Right renal pelvis (tissue), 4 donors: ENCODE measurements around the gene PHACTR1. TPM values are rescaled to one million over a fixed set of nuclear protein-coding genes. Genes with fewer than 3 reads are reported as not detected.
"Not testable (repeated sequence)": the region's sequence is repeated elsewhere in the genome, so short reads cannot be mapped to it uniquely, and the experiment has no call there.

Experiments used
- DNase-seq, 4 donors: peaks; one replicate each; pipeline ENCODE4 v3.0.0-alpha.2; 2013; ENCODE audit warnings: low read depth in 4 of 4, low spot score in 3 of 4, missing footprints in 1 of 4
- polyA plus RNA-seq, 4 donors: library from polyadenylated mRNA; unstranded; fragments of 120-200 nt; gene quantifications; one replicate each; pipeline ENCODE4 v1.2.1, GENCODE V29; 2013; ENCODE audit not compliant: insufficient read length in 4 of 4

PHACTR1 gene
- polyA plus RNA-seq, 4 donors = 9.9 to 16.4 (median 13.6) TPM

DNA sequence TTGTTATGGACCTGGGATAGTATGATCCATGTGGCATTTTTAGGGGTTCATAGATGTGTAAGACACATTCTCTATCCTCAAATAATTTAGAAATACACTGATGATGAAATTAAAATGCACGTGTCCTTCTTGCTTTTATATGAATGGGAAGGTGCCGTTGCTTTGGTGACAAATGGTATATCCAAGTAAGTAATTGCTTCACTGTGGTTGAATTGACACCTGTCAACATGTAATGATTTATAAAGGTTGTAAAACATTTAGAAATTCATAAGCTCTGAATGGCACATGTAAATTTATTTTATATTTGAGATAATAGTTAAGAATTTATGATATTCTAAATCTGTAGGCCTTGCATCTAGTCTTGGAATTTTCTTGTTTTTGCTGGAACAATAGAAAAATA lies 227.0 kb downstream of the PHACTR1 start:
- no peak for DNase-seq

DNA sequence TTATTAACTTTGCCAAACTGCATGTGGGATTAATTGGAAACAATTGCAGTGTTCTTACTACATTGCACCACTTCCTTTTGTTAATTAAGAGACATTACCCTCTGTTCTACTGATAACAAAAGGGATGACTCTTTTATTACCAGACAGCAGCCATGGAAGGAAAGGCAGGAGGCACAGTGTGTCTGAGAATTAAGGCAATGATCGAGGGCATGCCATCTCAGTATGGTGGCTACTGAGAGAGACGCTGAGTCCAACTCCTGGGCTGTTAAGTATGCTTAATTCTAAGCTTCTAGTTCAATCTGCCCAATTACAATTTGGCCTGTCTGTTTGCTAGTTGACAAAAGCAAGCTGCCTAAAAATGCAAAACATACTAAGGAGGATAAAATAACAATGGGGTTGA lies 227.4 kb downstream of the PHACTR1 start:
- DNase-seq = no peak

DNA sequence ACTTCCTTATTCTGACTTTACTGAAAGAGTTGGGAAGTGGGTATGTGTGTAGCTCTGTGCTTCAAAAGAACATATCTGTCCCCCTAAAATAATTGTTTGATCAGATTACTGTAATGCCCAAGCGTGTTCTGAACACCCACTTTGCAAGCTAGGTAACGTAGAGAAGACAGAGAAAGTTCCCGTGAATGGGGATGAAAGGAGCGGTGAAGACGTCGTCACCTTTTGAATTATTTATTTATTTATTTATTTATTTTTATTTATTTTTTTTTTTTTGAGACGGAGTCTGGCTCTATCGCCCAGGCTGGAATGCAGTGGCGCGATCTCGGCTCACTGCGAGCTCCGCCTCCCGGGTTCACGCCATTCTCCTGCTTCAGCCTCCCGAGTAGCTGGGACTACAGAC lies 228.0 kb downstream of the PHACTR1 start:
- DNase-seq = not testable (repeated sequence)

DNA sequence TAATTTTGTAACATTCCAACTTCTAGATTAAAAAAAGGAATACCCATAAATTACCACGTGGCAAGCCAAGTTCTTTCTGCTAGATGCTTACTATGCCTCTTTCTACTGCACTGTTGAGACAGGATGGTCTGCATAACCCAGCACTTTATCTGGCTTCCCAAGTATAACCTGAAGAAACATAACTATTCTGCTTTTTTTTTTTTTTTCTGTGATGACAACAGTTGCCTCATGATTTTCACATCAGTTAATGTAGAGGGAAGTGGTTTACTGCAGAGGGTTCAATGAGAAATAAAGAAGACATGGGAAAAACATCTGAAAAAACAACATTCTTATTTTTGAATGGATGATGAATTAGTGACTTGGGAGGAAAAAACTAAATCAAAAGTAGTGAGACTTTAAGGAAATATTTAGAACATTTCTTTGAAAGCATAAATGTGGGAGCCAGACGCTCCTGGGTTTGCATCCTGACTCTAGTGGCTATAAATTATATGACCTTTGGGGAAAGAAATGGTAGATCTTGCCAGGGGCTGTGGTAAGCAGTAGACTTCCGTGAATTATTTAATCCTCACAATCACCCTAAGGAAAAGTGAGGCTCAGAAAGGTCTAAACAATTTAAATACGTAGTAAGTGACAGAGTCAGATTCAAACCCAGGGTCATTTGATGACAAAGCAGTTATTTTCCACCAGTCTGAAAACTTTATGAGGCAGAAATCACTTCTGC lies 230.7 kb downstream of the PHACTR1 start:
- DNase-seq = no peak

DNA sequence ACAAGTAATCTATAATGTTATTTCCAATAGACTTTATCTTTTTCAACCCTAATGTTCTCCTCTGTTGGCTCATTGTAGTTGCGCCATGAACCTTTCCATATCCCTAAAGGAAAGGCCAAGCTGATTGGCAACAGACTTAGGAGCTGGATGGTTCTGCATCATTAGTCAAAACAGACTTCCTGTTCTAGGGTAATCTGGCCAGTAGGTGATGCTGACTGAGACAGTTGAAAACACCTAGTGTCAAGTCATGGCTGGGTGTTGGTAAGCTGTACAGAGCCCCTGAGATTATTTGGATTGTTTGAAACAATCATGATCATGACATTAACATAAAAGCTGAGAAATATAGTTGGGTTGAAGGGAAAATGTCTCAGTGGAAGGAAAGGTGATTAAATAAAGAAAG lies 231.4 kb downstream of the PHACTR1 start:
- no peak for DNase-seq

DNA sequence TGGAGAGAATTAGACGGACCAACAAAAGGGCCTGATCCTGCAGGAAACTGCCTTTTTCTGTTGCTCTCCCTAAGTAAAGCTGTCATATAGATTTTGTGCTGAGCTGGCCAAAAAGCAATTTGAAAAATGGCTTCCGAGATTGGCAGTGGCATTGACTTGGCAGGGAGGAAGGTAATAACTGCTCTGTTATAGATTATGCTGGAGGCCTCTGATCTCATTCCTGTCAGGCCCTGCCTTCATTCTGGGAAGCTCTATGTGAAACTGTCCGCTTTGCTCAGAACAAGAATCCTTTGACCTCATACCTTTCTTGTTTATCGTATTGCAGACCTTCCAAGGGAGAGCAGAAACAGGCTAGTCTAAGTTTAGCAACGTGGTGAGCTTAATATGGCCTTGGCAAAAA lies 234.4 kb downstream of the PHACTR1 start:
- DNase-seq = no peak

DNA sequence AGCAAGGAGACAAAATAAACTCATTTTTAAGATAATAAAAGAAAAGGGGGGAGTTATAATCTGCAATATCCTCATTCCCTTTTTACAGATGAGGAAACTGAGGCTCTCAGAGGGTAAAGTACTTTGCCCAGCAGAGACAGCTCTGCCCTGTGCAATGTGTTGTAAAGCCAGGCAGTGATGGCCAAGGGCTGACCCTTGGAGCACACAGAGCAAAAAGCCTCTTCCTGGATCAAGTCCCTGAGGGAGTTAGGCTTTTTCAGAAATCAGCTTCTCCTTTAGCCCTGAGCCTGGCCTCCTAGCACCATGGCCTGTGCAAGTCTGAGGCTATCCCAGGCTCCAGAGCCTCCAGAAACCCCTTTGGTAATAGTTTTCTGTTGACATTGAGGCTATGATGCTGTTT lies 234.8 kb downstream of the PHACTR1 start:
- no peak for DNase-seq

DNA sequence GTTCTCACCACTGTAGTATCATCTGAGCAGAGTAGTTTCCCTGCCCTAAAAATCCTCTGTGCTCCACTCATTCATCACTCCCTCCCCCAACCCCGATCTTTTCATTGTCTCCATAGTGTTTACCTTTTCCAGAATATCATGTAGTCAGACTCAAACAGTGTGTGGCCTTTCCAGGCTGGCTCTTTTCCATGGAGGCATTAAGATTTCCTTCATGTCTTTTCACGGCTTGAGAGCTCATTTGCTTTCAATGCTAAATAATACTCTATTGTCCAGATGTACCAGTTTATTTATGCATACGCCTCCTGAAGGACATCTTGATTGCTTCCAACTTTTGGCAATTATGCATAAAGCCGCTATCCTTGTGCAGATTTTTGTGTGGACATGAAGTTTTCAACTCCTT lies 235.8 kb downstream of the PHACTR1 start:
- no peak for DNase-seq

DNA sequence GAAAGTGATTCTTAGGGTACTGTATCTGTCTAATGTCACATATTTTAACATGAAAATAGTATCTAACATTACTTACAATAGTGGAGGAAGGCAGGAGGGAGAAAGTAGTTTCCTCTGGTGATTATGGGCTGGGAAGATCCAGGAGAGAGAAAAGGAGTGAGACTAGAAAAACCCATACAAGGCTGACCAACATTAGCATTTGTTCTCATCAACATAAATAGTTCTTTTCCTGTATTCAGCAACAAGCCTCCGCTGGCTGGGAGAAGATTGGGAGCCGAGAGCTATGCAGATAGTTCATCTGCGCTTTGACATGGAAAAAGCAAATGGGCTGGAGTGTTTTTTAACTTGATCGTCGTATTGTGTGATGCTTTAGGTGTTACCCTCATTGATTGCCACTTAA lies 239.4 kb downstream of the PHACTR1 start:
- DNase-seq = no peak

DNA sequence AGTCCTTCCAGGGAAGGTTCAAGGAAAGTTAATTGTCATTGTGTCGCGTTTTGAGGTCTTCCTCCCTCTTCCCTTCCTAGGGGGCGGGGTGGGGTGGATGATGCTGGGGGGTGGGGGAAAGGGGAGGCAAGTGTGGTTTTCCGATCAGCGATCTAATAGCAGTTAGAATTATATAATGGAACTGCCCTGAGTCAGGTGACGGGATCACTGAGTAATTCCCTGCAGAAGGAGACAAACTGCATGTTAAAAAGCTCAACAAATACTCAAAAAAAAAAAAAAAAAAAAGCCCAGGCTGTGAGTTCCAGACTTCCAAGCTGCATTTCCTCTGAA lies 240.4 kb downstream of the PHACTR1 start:
- DNase-seq = no peak

DNA sequence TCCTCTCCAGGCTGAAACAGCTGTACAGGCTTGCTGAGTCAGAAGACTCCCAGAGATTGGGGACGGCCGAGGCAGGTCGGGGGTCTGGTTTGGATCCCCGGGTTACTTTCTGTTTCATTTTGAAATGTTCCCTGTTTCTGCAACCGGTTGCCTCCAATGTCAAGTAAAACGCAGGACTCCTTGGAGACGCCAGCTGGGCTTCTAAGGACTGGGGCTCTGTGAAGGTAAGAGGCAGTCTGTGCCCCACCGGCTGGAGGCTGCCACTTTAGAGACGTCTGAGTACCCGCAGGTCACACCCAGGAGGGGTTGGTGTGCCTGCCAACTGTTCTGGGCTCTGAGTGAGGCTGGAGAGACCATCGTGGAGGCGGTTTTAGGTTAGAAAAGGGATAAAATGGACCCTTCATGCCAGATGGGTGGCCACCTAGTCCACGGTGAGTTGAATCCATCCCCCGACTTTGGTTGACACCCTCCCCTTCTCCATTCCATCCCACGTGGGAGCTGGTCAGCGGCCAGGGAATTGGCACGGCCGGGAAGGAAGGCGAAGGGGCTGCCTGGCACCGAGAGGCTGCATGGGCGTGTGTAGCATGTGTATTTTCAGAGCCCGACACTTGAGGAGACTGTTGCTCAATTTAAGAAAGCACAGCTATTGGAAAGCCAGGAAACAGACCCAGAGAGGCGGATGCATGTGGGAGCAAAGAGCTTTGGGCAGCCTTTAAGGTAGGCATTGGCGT lies 240.9 kb downstream of the PHACTR1 start:
- peak in 3 of 4 donors; percentile 23 to 43 (median 30) for DNase-seq

DNA sequence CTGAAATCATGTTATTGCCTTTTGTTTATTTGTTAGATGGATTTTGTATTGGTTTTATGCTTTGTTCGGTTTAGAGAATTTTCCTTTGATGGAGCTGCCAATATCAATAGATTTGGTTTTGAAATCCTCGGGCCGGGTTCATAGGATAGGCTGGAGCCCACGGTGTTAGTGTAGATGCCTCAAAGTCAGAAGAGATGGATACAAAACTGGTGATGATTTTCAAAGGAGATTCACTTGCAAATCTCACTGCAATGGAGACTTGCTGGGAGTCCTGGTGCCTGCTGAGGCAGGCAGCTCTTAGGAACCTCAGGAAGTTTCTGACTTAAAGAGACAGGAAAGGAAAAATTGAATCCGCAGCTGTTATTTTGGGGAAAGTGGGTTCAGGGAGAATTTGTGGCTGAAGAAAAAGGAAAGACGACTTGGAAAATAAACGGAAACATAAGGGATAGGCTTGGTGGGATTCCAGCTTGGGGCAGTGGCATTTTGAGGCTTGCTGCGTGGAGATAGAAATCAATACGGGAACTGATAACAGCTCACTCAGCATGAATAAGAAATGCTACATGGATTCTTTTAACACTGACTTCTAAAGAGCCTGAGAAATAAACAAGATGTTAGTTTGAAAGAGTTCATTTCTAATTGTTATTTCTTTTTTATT lies 241.6 kb downstream of the PHACTR1 start:
- no peak for DNase-seq

DNA sequence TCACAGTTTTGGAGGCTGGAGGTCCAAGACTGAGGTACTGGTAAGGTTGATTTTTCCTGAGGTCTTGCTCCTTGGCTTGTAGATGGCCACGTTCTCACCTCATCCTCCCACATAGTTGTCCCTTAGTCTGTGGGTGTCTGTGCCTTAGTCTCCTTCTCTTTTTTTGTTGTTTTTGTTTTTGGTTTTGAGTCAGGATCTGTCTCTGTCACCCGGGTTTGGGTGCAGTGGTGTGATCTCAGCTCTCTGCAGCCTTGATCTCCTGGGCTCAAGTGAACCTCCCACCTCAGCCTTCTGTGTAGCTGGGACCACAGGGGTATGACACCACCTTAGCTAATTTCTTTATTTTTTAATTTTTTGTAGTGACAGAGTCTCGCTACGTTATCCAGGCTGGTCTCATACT lies 245.2 kb downstream of the PHACTR1 start:
- no peak for DNase-seq

DNA sequence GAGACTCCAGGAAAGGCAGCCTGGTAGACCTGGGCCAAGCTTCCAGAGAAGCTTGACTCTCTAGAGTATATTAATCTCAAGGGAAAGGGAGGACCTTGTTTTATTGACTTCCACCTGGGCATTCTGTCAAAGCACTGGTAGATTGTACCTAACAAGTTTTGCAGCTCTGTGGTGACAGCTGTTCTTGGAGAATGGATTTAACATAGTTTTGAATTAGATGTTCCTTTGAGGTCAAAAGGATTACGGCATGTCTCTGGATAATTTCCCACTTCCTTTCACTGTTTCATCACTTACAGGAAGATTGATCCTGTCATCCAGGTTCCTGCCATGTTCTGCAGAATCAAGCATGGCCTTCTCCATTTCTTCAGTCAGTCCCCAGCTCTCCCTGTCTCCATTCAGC lies 246.0 kb downstream of the PHACTR1 start:
- DNase-seq = no peak

DNA sequence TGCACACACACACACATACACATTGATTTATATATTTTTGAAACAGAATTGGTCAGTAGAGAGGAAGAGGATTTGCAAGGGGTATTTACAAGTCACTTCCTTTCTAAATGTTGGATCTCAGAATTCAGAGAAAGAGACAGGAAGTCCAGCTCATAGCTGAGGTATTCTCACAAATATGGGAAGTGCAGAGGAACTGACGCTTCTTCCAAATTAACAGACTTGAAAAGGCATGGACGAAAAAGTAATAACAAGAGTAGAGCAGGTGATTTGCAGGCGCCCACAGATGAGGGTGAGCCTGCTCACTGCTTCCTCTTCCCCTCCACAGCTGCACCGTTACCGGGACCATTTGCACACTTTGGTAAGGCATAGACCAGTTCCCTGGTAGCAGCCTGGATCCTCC lies 246.4 kb downstream of the PHACTR1 start:
- DNase-seq = no peak

DNA sequence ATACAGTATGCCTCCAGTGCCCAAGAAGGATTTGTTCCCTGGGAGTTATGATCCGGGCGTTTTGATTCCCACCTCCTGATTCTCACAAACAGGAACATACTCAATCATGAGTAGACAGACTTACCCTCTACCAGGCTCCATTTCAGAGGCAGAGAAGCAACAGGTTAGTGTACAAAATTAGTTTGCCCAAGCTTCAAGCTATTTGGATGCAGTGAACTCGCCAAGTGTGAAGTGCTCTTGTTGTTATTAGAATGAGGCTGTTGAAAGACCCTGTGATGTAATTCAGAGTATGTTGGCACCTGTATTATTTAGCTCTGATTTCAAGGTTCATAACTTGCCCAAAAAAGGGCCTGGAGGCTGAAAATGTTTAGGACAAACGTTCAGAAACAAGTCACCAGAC lies 247.0 kb downstream of the PHACTR1 start:
- no peak for DNase-seq

DNA sequence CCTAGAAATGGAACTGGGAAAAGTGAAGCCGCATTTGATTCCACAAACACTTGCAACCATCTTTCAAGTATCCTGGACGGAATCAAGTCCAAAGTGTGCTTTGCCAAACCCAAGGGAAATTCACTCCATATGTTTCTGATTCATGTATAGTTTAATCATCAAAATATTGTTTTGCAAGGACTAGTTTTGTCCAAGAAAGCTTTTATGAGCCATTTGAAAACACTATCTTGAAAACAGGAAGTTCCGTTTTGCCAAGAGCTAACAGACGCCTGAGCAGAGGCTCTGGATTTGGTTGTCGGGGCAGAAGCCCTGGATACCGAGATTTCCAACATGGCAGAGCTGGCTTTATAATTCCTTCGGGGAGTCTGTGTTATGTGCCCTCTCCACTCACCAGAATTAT lies 251.1 kb downstream of the PHACTR1 start:
- DNase-seq = no peak

DNA sequence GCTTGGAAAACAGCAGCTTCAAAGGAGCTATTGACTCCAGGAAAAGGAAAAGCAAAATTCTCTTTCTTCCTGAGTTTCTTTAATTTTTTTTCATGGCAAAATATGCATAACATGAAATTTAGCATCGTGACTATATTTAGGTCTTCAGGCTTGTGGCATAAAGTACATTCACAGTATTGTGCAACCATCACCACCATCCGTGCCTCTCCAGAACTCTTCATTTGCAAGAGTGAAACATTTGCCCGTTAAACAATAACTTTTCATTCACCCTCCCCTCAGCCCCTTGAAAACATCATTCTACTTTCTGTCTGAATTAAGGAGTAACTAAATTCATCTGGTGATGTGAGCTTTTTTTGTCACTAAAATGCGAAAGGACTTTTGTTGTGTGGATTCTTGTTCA lies 251.7 kb downstream of the PHACTR1 start:
- DNase-seq = no peak

DNA sequence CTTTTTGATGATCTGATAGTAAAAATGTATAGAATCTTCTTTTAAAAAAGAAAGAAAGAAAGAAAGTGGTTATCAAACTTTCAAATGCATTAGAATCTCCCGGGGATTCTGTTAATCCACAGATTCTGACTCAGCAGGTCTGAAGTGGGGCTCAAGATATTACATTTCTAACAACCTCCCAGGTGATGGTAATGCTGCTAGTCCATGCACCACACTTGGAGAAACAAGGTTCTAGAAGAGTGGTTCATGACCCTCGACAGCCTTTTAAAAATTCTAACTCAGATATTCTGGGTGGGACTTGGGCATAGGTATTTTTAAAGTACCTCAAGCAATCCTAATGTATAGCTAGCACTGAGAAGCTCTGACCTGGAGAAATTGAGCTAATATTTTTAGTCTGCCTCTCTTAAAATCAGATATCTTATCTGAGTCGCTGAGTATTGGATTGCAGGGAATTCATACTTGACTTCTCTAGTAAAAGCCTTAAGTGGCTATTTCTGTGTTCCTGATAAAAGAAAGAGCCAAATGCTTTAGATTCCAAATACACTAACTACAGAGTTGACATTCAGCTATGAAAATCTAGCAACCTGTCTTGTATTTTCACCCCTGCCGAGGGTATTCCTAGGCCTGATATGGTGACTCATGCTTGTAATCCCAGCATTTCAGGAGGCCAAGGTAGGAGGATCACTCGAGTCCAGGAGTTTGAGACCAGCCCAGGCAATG lies 252.4 kb downstream of the PHACTR1 start:
- DNase-seq = no peak

DNA sequence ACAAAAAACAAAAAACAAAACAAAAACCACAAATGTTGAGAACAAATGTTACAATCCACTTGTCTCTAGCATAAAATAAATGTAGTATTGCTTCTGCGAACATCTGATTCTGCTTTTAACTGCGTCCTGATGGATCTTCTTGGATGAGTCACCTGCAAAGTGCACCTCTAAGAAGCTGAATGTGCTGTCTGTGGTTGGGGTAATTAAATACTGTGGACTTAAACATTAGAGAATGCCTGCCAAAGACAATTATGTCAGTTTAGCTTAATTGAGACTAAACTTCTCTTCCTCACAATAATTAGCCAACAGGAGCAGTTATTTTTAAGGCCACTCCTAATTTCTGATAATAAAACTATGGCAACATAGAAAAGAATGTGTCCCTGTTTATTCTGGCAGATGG lies 253.4 kb downstream of the PHACTR1 start:
- no peak for DNase-seq

DNA sequence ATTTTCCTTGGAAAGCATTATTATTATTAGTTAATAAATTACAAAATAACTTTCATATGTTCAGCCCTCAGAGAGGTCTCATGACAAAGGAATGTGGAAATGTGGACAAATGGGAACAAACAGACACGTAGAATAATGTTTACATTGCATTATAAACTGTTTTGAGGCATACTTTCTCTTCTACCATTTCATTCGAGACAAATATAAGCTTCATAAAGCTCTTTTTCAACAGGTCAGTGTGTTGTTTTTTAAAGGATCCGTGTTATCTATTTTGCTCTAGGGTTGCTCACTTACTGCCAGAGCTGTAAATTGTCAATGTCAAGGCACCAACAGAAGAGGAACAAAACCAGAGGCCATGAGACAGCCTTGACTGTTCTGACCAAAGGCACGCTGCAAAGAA lies 256.8 kb downstream of the PHACTR1 start:
- no peak for DNase-seq
